Fibroblast of lung (primary cell): ENCODE data around the gene GLUL.

Experiments
- CTCF ChIP-seq, 2 donors: IDR thresholded peaks in 1 of 2; conservative IDR thresholded peaks in 1 of 2; 1 replicate in 1 of 2; 2 replicates in 1 of 2; pipeline ENCODE4 v1.5.1; 2011 to 2012; ENCODE audit warnings: low read length in 2 of 2, control low read depth in 1 of 2, inconsistent platforms in 1 of 2, low read depth in 1 of 2, mild to moderate bottlenecking in 1 of 2
- EZH2 ChIP-seq: IDR thresholded peaks from 2 replicates; pipeline ENCODE4 v1.5.1; 2012; ENCODE audit warnings: low read length, control low read depth, mild to moderate bottlenecking; ENCODE audit errors: missing control alignments

DNA sequence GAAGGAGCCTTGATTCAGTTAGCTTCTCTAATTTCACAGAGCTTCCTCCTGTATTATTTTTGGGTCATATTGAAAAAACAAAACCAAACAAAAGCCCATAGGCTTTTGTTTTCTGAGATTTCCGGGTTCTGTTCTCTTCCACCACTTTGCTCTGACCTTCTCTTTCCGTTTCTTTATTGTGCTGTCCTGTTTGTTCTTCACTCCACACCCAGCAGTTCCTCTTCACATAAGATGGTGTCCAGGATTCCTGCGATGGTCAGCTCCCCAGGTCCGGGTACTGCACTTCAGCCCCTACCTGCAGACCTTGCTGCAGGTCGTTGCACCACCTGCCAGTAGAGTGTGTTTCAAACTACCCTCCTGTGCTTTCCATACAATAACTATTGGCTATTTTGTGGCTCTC lies 44.6 kb downstream of the GLUL start:
- TF ChIP-seq CTCF (conservative IDR thresholded peaks at IDR 0.05 in 1 of 2, IDR thresholded peaks at IDR 0.05 in 1 of 2; ENCODE audit: low read depth in 1 of 2, low read length in 2 of 2) (no peak), EZH2 (no peak)
